ENCODE measurements around the gene CLEC3A. TPM values are rescaled to one million over a fixed set of nuclear protein-coding genes. Genes with fewer than 3 reads are reported as not detected.

CLEC3A gene
- total RNA-seq, 1 experiment from 2014 or later = 1.1 TPM

DNA sequence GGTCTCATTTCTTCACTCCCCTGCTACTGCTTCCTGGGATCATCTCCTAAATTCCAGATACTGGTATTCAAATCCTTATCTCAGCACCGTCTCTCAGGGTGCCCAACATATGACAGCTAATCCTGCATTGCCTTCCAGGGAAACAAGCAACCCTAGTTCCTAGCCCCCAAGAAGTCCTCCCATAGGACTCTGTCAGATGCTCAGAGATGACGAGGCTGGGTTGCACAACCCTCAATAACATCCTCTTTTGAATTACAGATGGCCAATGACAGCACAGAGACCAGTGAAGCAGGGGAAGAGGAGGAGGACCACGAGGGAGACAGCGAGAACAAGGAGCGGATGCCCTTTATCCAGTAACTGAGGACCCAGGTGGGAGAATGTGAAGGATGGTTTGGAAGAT lies 45.0 kb upstream of the CLEC3A start:
- no peaks in the 10 kb centered on the region for H3K4me1 Mint-ChIP-seq (ENCODE audit: low read depth, unreplicated experiment)
- TF ChIP-seq, protein P1, sequence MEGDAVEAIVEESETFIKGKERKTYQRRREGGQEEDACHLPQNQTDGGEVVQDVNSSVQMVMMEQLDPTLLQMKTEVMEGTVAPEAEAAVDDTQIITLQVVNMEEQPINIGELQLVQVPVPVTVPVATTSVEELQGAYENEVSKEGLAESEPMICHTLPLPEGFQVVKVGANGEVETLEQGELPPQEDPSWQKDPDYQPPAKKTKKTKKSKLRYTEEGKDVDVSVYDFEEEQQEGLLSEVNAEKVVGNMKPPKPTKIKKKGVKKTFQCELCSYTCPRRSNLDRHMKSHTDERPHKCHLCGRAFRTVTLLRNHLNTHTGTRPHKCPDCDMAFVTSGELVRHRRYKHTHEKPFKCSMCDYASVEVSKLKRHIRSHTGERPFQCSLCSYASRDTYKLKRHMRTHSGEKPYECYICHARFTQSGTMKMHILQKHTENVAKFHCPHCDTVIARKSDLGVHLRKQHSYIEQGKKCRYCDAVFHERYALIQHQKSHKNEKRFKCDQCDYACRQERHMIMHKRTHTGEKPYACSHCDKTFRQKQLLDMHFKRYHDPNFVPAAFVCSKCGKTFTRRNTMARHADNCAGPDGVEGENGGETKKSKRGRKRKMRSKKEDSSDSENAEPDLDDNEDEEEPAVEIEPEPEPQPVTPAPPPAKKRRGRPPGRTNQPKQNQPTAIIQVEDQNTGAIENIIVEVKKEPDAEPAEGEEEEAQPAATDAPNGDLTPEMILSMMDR (IDR thresholded peaks at IDR 0.05; ENCODE audit: insufficient read depth in 1 of 2, low read depth in 1 of 2, low read length in 1 of 2, severe bottlenecking in 1 of 2, unreplicated experiment in 1 of 2) = no peak
- ChIA-PET POLR2A (no interaction called here), CTCF (no interaction called here)
- Histone ChIP-seq H3K27me3 (replicated peaks; ENCODE audit: control insufficient read depth, insufficient read depth, low read length) (no peaks in the 10 kb centered on the region), H3K36me3 (ENCODE audit: control insufficient read depth, insufficient read depth, low read length) (no peaks in the 10 kb centered on the region), H3K9me3 (no peaks in the 10 kb centered on the region), H3K4me1 (no peaks in the 10 kb centered on the region), H3K4me3 (ENCODE audit: low read depth, low read length) (no peak overlapping the region)
- no peaks in the 10 kb centered on the region for H3K9me3 Mint-ChIP-seq (ENCODE audit: unreplicated experiment)
- H3K27ac Mint-ChIP-seq (ENCODE audit: unreplicated experiment) = no peak overlapping the region
- H3K4me3 Mint-ChIP-seq (ENCODE audit: unreplicated experiment) = no peak overlapping the region
- no peaks in the 10 kb centered on the region for H3K36me3 Mint-ChIP-seq (ENCODE audit: insufficient read depth, unreplicated experiment)
- BruUV-seq (replicated peaks) = no TSS peak
- no peak for DNase-seq
- H3K27me3 Mint-ChIP-seq (ENCODE audit: insufficient read depth, unreplicated experiment) = peaks cover 17% of the 10 kb centered on the region
- intact Hi-C loops (cut with micrococcal nuclease; ENCODE audit: unreplicated experiment) = no loop called here

DNA sequence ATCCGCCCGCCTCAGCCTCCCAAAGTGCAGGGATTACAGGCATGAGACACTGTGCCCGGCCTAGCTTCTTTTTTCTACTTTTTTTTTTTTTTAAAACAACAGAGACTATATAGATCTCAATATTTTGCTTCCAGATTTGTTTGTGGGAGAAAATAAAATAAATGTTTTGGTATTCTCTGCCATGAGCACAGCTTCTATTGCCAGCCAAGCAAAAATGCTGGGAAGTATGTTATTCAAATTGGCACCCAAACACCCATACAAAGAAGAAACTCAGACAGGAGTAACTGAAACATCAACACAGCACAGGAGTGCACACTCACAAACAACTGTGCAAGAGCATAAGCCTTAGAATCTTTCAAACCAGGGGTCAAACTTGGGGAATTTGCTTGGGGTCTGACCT lies 37.2 kb upstream of the CLEC3A start:
- Histone ChIP-seq H3K27me3 (replicated peaks; ENCODE audit: control insufficient read depth, insufficient read depth, low read length) (no peaks in the 10 kb centered on the region), H3K4me1 (no peaks in the 10 kb centered on the region), H3K9me3 (no peaks in the 10 kb centered on the region), H3K4me3 (ENCODE audit: low read depth, low read length) (no peak overlapping the region), H3K36me3 (ENCODE audit: control insufficient read depth, insufficient read depth, low read length) (no peaks in the 10 kb centered on the region)
- Mint-ChIP-seq H3K4me3 (ENCODE audit: unreplicated experiment) (no peak overlapping the region), H3K4me1 (ENCODE audit: low read depth, unreplicated experiment) (no peaks in the 10 kb centered on the region), H3K27ac (ENCODE audit: unreplicated experiment) (no peak overlapping the region), H3K9me3 (ENCODE audit: unreplicated experiment) (no peaks in the 10 kb centered on the region), H3K27me3 (ENCODE audit: insufficient read depth, unreplicated experiment) (peaks cover 17% of the 10 kb centered on the region), H3K36me3 (ENCODE audit: insufficient read depth, unreplicated experiment) (no peaks in the 10 kb centered on the region)
- intact Hi-C loops (cut with micrococcal nuclease; ENCODE audit: unreplicated experiment) = no loop called here
- no peak for DNase-seq
- POLR2A ChIA-PET = no interaction called here
- CTCF ChIA-PET = interaction anchor here (1.5 kb wide), 1 partner anchor 18 kb away, joined by 4 read pairs; no protein-coding TSS in a partner anchor
- TF ChIP-seq, protein P1 (IDR thresholded peaks at IDR 0.05; ENCODE audit: insufficient read depth in 1 of 2, low read depth in 1 of 2, low read length in 1 of 2, severe bottlenecking in 1 of 2, unreplicated experiment in 1 of 2) = no peak
- no TSS peak for BruUV-seq (replicated peaks)

DNA sequence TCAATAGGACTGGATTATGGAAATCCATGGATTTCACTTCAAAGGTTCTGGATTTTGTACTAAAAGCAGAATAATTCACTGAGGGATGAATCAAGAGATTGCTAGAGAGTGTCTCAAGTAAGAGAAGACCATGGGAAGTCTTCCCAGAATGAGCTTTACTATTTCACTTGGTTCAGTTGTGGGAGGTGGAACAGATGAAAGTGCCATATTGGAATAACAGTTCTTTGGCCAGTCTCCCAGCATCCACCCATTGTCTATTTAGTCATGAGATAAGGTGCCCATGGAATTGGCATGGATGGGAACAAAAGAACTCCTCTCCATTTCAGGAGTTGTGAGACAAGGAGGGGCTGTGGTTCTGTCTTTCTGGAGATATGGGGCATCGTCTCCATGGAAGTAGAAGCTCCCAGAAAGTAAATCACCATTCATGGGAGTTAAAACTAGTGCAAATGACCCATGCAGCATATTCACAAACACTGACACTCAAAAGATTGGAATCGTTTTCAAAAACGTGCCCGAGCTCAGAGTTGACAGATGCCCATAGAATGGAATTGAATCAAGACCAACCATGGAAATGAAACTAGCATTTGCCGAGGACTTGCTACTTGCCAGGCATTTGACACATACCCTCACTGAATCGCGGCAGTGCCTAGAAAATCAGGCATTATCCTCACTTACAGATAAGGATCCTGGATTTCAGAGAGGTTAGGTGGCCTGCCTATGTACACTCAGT lies 36.2 kb upstream of the CLEC3A start:
- Histone ChIP-seq H3K4me3 (ENCODE audit: low read depth, low read length) (no peak overlapping the region), H3K4me1 (no peaks in the 10 kb centered on the region), H3K36me3 (ENCODE audit: control insufficient read depth, insufficient read depth, low read length) (no peaks in the 10 kb centered on the region), H3K27me3 (replicated peaks; ENCODE audit: control insufficient read depth, insufficient read depth, low read length) (no peaks in the 10 kb centered on the region), H3K9me3 (no peaks in the 10 kb centered on the region)
- POLR2A ChIA-PET = no interaction called here
- no peak for DNase-seq
- intact Hi-C loops (cut with micrococcal nuclease; ENCODE audit: unreplicated experiment) = no loop called here
- TF ChIP-seq, protein P1 (IDR thresholded peaks at IDR 0.05; ENCODE audit: insufficient read depth in 1 of 2, low read depth in 1 of 2, low read length in 1 of 2, severe bottlenecking in 1 of 2, unreplicated experiment in 1 of 2) = no peak
- Mint-ChIP-seq H3K27ac (ENCODE audit: unreplicated experiment) (no peak overlapping the region), H3K36me3 (ENCODE audit: insufficient read depth, unreplicated experiment) (no peaks in the 10 kb centered on the region), H3K4me1 (ENCODE audit: low read depth, unreplicated experiment) (no peaks in the 10 kb centered on the region), H3K27me3 (ENCODE audit: insufficient read depth, unreplicated experiment) (peaks cover 17% of the 10 kb centered on the region), H3K9me3 (ENCODE audit: unreplicated experiment) (no peaks in the 10 kb centered on the region), H3K4me3 (ENCODE audit: unreplicated experiment) (no peak overlapping the region)
- no TSS peak for BruUV-seq (replicated peaks)
- CTCF ChIA-PET = no interaction called here
